HCT116 (cell line): ENCODE results near the gene TRIM23. TPM values are rescaled to one million over a fixed set of nuclear protein-coding genes. Genes with fewer than 3 reads are reported as not detected.

ENCODE experiments used
- ATAC-seq: fragments of 200-7000 bp; cut with Tn5 transposase; 2 replicates; pipeline ENCODE4 v1.9.1; 2020; ENCODE audit warnings: mild to moderate bottlenecking, moderate library complexity
- BruUV-seq: library from RNA; stranded (reverse); fragments of 400-500 nt; replicated peaks from 2 replicates; lab custom pipeline; 2021; lab: Mats Ljungman, UMichigan
- CTCF ChIA-PET: fragments of 300-600 bp; sonication (Branson Sonifier 250); formaldehyde crosslinking; loops from one replicate; lab custom pipeline; 2021; ENCODE audit warnings: antibody characterized with exemption; lab: Charles Lee
- POLR2A ChIA-PET: fragments of 300-600, 350-600 bp; sonication (Branson Sonifier 250); formaldehyde crosslinking; loops from one replicate; lab custom pipeline; 2021; ENCODE audit warnings: antibody characterized with exemption; lab: Charles Lee
- RAD21 ChIA-PET, 2 experiments: fragments of 300-600 bp; sonication (Branson Sonifier 250); formaldehyde crosslinking; loops; one replicate each; lab custom pipeline; 2023; ENCODE audit warnings: low total read pairs in 2 of 2; ENCODE audit not compliant: uncharacterized antibody in 2 of 2, unreplicated experiment in 2 of 2, low non-redundant PET in 1 of 2; lab: Charles Lee
- DNase-seq: peaks from one replicate; pipeline ENCODE4 v3.0.0-alpha.2; 2010; ENCODE audit warnings: low read depth, low spot score
- H2AFZ ChIP-seq: fragments of 200-600 bp; shearing (Covaris generic), sonication (generic); 2 replicates; pipeline ENCODE4 v1.6.1; 2017; ENCODE audit warnings: low read depth, mixed run types, mixed read lengths, antibody characterized with exemption, low read length; ENCODE audit not compliant: poor library complexity, severe bottlenecking
- H3K27ac ChIP-seq: 2 replicates; pipeline ENCODE4 v1.5.1; 2012; ENCODE audit warnings: low read depth, low read length
- H3K27me3 ChIP-seq: fragments of 200-600 bp; sonication (generic); 2 replicates; pipeline ENCODE4 v1.6.1; 2016; ENCODE audit warnings: mixed run types, low read length, mixed read lengths; ENCODE audit not compliant: insufficient read depth
- H3K36me3 ChIP-seq, 2 experiments: fragments of 200-500 bp in 1 of 2; fragments of 200-600 bp in 1 of 2; sonication (Bioruptor generic) in 1 of 2; sonication (generic) in 1 of 2; 2 replicates each; pipeline versions ENCODE4 v1.5.1 to v1.6.1; 2014 to 2016; ENCODE audit warnings: low read length in 2 of 2, inconsistent platforms in 1 of 2, mixed read lengths in 1 of 2, mixed run types in 1 of 2; ENCODE audit not compliant: insufficient read depth in 2 of 2, control insufficient read depth in 1 of 2
- H3K4me1 ChIP-seq, 2 experiments: fragments of 200-600 bp in 1 of 2; sonication (generic) in 1 of 2; 2 replicates each; pipeline versions ENCODE4 v1.5.1 to v1.6.1; 2012 to 2017; ENCODE audit warnings: low read length in 2 of 2, inconsistent platforms in 1 of 2, mild to moderate bottlenecking in 1 of 2, mixed read lengths in 1 of 2, mixed run types in 1 of 2, moderate library complexity in 1 of 2; ENCODE audit not compliant: insufficient read depth in 2 of 2, control insufficient read depth in 1 of 2
- H3K4me2 ChIP-seq: fragments of 200-600 bp; sonication (generic); 2 replicates; pipeline ENCODE4 v1.6.1; 2017; ENCODE audit warnings: mixed run types, low read length, mixed read lengths
- H3K4me3 ChIP-seq, 2 experiments: fragments of 200-600 bp in 1 of 2; sonication (generic) in 1 of 2; replicated peaks in 1 of 2; 2 replicates each; pipeline ENCODE4 v1.5.1; 2011 to 2016; ENCODE audit warnings: low read length in 2 of 2, control low read depth in 1 of 2, low read depth in 1 of 2, mild to moderate bottlenecking in 1 of 2, mixed read lengths in 1 of 2, mixed run types in 1 of 2
- H3K79me2 ChIP-seq: fragments of 200-600 bp; sonication (generic); 2 replicates; pipeline ENCODE4 v1.6.1; 2017; ENCODE audit warnings: mild to moderate bottlenecking, mixed run types, low read length, moderate library complexity, mixed read lengths; ENCODE audit not compliant: insufficient read depth
- H3K9ac ChIP-seq: fragments of 200-600 bp; sonication (generic); 2 replicates; pipeline ENCODE4 v1.6.1; 2016; ENCODE audit warnings: low read length, mixed read lengths
- H3K9me2 ChIP-seq: fragments of 200-600 bp; sonication (generic), shearing (Covaris generic); 2 replicates; pipeline ENCODE4 v1.6.1; 2017; ENCODE audit warnings: mixed run types, mild to moderate bottlenecking, moderate library complexity; ENCODE audit not compliant: insufficient read depth
- H3K9me3 ChIP-seq, 2 experiments: fragments of 200-500 bp in 1 of 2; fragments of 200-600 bp in 1 of 2; sonication (Bioruptor generic) in 1 of 2; sonication (generic) in 1 of 2; 2 replicates each; pipeline ENCODE4 v1.6.1; 2014 to 2017; ENCODE audit warnings: low read length in 2 of 2, mixed read lengths in 2 of 2, inconsistent platforms in 1 of 2, low read depth in 1 of 2, mild to moderate bottlenecking in 1 of 2, mixed run types in 1 of 2, moderate library complexity in 1 of 2; ENCODE audit not compliant: control insufficient read depth in 1 of 2, insufficient read depth in 1 of 2
- H4K20me1 ChIP-seq: fragments of 200-600 bp; sonication (generic), shearing (Covaris generic); 2 replicates; pipeline ENCODE4 v1.6.1; 2017; ENCODE audit warnings: mixed run types, mild to moderate bottlenecking, moderate library complexity; ENCODE audit not compliant: insufficient read depth
- CEBPB ChIP-seq: IDR thresholded peaks from 2 replicates; pipeline ENCODE4 v1.6.1; 2012; ENCODE audit warnings: low read depth
- EGR1 ChIP-seq: IDR thresholded peaks from 2 replicates; pipeline ENCODE4 v1.6.1; 2012; ENCODE audit warnings: low read depth
- EZH2 ChIP-seq: fragments of 200-600 bp; sonication (generic); IDR thresholded peaks from 2 replicates; pipeline ENCODE4 v1.6.1; 2017; ENCODE audit warnings: antibody characterized with exemption, mixed run types
- EZH2phosphoT487 ChIP-seq: fragments of 200-600 bp; IDR thresholded peaks from 2 replicates; pipeline ENCODE4 v1.6.1; 2018; ENCODE audit warnings: antibody characterized with exemption, borderline replicate concordance
- FOSL1 ChIP-seq: IDR thresholded peaks from 2 replicates; pipeline ENCODE4 v1.6.1; 2012; ENCODE audit warnings: low read depth
- JUND ChIP-seq: IDR thresholded peaks from 2 replicates; pipeline ENCODE4 v1.6.1; 2012
- MAX ChIP-seq: IDR thresholded peaks from 2 replicates; pipeline ENCODE4 v1.6.1; 2012
- POLR2A ChIP-seq: IDR thresholded peaks from 2 replicates; pipeline ENCODE4 v1.7.0; 2011; ENCODE audit warnings: borderline replicate concordance; ENCODE audit not compliant: insufficient read depth, insufficient read length; ENCODE audit errors: extremely low read depth
- POLR2AphosphoS5 ChIP-seq: IDR thresholded peaks from 2 replicates; pipeline ENCODE4 v1.6.1; 2011; ENCODE audit warnings: mild to moderate bottlenecking, low read depth, low read length, moderate library complexity
- RAD21 ChIP-seq: IDR thresholded peaks from 2 replicates; pipeline ENCODE4 v1.6.1; 2012; ENCODE audit warnings: low read depth, mild to moderate bottlenecking
- SIN3A ChIP-seq: IDR thresholded peaks from 2 replicates; pipeline ENCODE4 v1.6.1; 2012; ENCODE audit warnings: low read depth
- SP1 ChIP-seq: IDR thresholded peaks from 2 replicates; pipeline ENCODE4 v1.6.1; 2012; ENCODE audit warnings: low read depth
- SRF ChIP-seq: IDR thresholded peaks from 2 replicates; pipeline ENCODE4 v1.6.1; 2012; ENCODE audit warnings: low read depth
- TCF7L2 ChIP-seq: IDR thresholded peaks from 2 replicates; pipeline ENCODE4 v1.7.0; 2011; ENCODE audit warnings: borderline replicate concordance, inconsistent platforms; ENCODE audit not compliant: insufficient read depth, insufficient read length; ENCODE audit errors: extremely low read depth
- YY1 ChIP-seq: IDR thresholded peaks from 2 replicates; pipeline ENCODE4 v1.6.1; 2011; ENCODE audit warnings: low read length, low read depth, moderate library complexity, mild to moderate bottlenecking; ENCODE audit not compliant: insufficient replicate concordance; ENCODE audit errors: extremely low read depth
- ZBTB33 ChIP-seq: IDR thresholded peaks from 2 replicates; pipeline ENCODE4 v1.6.1; 2011; ENCODE audit warnings: mild to moderate bottlenecking, low read length, moderate library complexity; ENCODE audit not compliant: insufficient replicate concordance; ENCODE audit errors: extremely low read depth
- ZFX ChIP-seq: fragments of 450-650 bp; IDR thresholded peaks from 2 replicates; pipeline ENCODE4 v1.6.1; 2017
- intact Hi-C: fragments of 100-400 bp; cut with micrococcal nuclease; formaldehyde crosslinking; loops from 2 replicates; pipeline ENCODE4 v1.10.0; 2022
- total RNA-seq: library from RNA; stranded (reverse); gene quantifications from one replicate; pipeline ENCODE4 v1.2.1, GENCODE V29; 2021; ENCODE audit not compliant: unreplicated experiment

The TRIM23 gene
- total RNA-seq, 1 experiment from 2014 or later, result 12.2 TPM

GRCh38 chr5:65546141-65546540, 78.0 kb downstream of the TRIM23 start:
- H3K9me2 ChIP-seq, result no peaks in the 10 kb centered on the region
- intact Hi-C loops, result no loop called here
- no TSS peak for BruUV-seq
- ChIA-PET RAD21 (no interaction called here), CTCF (no interaction called here), POLR2A (no interaction called here)
- H3K27ac ChIP-seq, result no peak overlapping the region
- no peaks in the 10 kb centered on the region for H4K20me1 ChIP-seq
- H2AFZ ChIP-seq, result no peak overlapping the region
- no peak overlapping the region for H3K4me2 ChIP-seq
- no peaks in the 10 kb centered on the region for H3K4me1 ChIP-seq
- no peaks in the 10 kb centered on the region for H3K79me2 ChIP-seq
- no peak overlapping the region for H3K9ac ChIP-seq
- no peak for DNase-seq
- H3K27me3 ChIP-seq, result no peaks in the 10 kb centered on the region
- no peak overlapping the region for H3K4me3 ChIP-seq
- TF ChIP-seq RAD21 (no peak), CEBPB (no peak), YY1 (no peak), EGR1 (no peak), EZH2phosphoT487 (no peak), ZBTB33 (no peak), POLR2AphosphoS5 (no peak), MAX (no peak), SIN3A (no peak), POLR2A (no peak), JUND (no peak), EZH2 (no peak), ZFX (no peak), SRF (no peak), FOSL1 (no peak), SP1 (no peak), TCF7L2 (no peak)
- ATAC-seq, result no peak
- peaks cover 8 to 13% of the 10 kb centered on the region in 2 experiments; a peak in 2 of 4 replicates for H3K36me3 ChIP-seq
- H3K9me3 ChIP-seq, result no peaks in the 10 kb centered on the region
